ENCODE data around the gene LIN7C.
"Not testable (repeated sequence)": the region's sequence is repeated elsewhere in the genome, so short reads cannot be mapped to it uniquely, and the experiment has no call there.

Gene LIN7C

DNA sequence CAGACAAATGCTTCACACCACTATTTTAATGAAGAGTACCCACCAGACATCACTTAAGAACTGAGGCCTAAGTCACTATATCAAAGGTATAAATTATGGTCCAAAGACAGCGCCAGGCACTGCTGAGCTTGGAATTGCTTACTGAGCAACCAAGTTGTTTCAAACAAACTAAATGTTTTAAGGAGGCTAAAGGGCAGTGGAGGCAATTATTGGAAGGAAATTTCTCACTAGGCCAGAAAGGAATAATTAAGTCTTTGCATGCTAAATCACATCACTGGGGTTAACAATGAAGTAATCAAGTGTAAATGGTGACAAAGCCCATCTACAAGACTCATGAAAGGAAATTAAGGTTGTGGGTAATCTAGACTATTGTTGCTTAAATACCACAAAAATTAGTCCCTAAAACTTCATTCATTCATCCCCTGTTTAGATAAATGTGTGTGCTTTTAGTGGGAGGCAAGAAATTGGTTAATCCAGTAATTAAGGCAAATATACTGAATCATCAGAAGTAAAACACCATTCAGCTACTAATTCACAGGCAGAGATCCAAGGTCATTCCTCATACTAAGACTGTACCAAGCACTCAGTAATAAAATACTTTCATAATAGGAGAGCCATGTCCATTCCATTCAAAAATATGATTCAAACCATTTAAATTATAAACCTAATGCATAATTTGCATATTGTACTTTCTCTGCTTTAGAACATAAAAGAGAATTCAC is 55.2 kb downstream of the LIN7C start:
- in situ Hi-C loops (cut with MboI; ENCODE audit: low sequenced_read_pairs), result no loop called here

DNA sequence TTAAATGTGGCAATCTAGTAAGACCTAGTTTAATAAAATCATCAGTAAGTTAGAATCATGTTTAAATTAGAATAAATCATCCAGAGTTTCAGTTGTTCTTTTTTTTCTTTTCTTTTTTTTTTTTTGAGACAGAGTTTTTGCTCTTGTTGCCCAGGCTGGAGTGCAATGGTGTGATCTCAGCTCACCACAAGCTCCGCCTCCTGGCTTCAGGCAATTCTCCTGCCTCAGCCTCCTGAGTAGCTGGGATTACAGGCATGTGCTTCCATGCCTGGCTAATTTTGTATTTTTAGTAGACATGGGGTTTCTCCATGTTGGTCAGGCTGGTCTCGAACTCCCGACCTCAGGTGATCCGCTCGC is 58.4 kb downstream of the LIN7C start:
- in situ Hi-C loops (cut with MboI; ENCODE audit: low sequenced_read_pairs), result not testable (repeated sequence)

DNA sequence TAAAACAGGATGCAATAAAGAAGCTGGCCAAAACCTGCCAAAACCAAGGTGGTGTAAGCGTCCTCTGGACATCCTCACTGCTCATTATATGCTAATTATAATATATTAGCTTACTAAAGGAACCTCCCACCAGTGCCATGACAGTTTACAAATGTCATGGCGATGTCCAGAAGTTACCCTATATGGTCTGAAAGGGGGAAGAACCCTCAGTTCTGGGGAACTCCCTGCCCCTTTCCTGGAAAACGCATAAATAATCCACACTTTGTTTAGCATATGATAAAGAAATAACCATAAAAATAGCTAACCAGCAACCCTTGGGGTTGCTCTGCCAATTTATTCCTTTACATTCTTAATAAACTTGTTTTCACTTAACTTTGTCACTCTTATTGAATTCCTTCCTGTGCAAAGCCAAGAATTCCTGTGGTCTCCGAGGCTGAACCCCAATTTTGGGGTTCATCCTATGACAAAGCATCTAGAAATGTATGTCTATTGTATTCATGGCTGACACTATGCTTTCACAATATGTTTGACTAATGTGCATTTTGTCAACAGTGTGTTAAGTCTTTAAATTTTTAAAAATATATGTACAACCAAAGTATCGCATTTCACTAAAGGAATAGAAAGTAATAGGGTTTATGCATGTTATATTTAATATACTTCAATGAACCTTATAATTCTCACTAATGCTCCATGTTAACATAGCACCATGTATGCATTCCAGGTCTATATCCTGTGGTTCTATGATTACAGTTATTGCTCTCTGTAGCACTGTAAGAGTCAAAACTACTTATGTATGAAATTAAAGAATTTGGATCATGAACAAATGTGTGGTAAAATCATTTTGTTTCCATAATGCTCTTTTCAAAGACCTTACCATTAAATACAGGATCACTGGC is 59.0 kb downstream of the LIN7C start:
- in situ Hi-C loops (cut with MboI; ENCODE audit: low sequenced_read_pairs), result no loop called here

DNA sequence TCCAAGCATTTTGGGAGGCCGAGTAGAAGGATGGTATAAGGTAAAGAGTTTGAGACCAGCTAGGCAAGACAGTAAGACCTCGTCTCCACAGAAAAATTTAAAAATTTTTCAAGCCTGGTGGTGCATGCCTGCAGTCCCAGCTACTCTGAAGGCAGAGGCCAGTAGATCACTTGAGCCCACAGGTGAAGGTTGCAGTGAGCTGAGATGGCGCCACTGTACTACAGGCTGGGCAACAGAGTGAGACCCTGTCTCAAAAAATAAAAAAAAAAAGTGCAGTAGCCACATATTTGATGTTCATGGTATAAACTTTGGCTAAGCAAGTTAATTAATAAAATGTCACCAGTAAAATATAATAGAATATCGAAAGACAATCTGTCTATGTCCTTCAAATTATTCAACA is 60.9 kb downstream of the LIN7C start:
- in situ Hi-C loops (cut with MboI; ENCODE audit: low sequenced_read_pairs), result no loop called here

DNA sequence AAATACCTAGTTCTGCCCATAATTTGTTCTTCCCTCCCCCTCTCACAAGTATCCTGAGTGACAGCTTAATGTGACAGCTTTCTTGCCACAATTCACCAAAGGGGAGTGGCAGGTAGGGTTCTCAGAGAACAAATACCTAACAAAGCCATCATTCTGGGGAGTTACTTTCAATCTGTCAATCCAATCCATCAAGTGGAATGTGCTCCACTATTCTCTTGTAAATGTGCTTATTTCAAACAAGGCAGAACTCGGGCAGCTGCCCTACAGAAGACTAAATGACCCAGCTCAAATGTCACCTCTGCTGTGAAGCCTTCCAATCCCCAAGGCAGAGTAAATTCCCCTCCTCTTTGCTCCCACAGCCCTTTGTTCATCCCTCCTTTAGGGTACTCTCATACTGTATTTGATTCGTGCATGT is 61.8 kb downstream of the LIN7C start:
- in situ Hi-C loops (cut with MboI; ENCODE audit: low sequenced_read_pairs), result no loop called here

Data from hTERT RPE-1 (cell line).